ENCODE measurements around the gene ALG1. TPM values are rescaled to one million over a fixed set of nuclear protein-coding genes. Genes with fewer than 3 reads are reported as not detected.
A peak's percentile ranks its signal among the peaks of the same experiment; 100 is the strongest.
"Not testable (repeated sequence)": the region's sequence is repeated elsewhere in the genome, so short reads cannot be mapped to it uniquely, and the experiment has no call there.

Gene ALG1
- total and polyA plus RNA-seq, 5 donors from 2014 or later: 13.4 to 38.8 (median 34.0) TPM

GRCh38 chr16:5036228-5037156, 35.2 kb upstream of the ALG1 start:
- no peaks in the 10 kb centered on the region for H3K9me3 Mint-ChIP-seq
- peaks cover 6% of the 10 kb centered on the region for H3K36me3 Mint-ChIP-seq
- no peak for DNase-seq
- Histone ChIP-seq H3K27me3 (ENCODE audit: control insufficient read depth, insufficient read depth, low read length) (no peaks in the 10 kb centered on the region), H3K4me3 (ENCODE audit: low read depth, low read length) (no peak overlapping the region), H3K4me1 (ENCODE audit: control insufficient read depth, insufficient read depth, low read length, poor library complexity, severe bottlenecking) (peaks cover 20% of the 10 kb centered on the region), H3K36me3 (ENCODE audit: control insufficient read depth, insufficient read depth, low read length) (no peaks in the 10 kb centered on the region), H3K27ac (ENCODE audit: insufficient read depth, low read length, poor library complexity, severe bottlenecking) (no peak overlapping the region), H3K9me3 (ENCODE audit: control insufficient read depth in 2 of 2, low read length in 2 of 2) (no peaks in the 10 kb centered on the region)
- peak overlapping the region in 2 of 4 donors; percentile 1 to 49 for H3K4me3 Mint-ChIP-seq
- H3K4me1 Mint-ChIP-seq: peaks cover 8 to 27% (median 19%) of the 10 kb centered on the region in 4 donors
- peaks cover 6% of the 10 kb centered on the region for H3K27me3 Mint-ChIP-seq
- H3K27ac Mint-ChIP-seq: no peak overlapping the region
- no peak for ATAC-seq (ENCODE audit: low read depth in 2 of 2)

GRCh38 chr16:5040451-5040850, 31.2 kb upstream of the ALG1 start:
- Histone ChIP-seq H3K36me3 (ENCODE audit: control insufficient read depth, insufficient read depth, low read length) (no peaks in the 10 kb centered on the region), H3K9me3 (ENCODE audit: control insufficient read depth in 2 of 2, low read length in 2 of 2) (no peaks in the 10 kb centered on the region), H3K27me3 (ENCODE audit: control insufficient read depth, insufficient read depth, low read length) (no peaks in the 10 kb centered on the region), H3K4me3 (ENCODE audit: low read depth, low read length) (no peak overlapping the region), H3K4me1 (ENCODE audit: control insufficient read depth, insufficient read depth, low read length, poor library complexity, severe bottlenecking) (no peaks in the 10 kb centered on the region), H3K27ac (ENCODE audit: insufficient read depth, low read length, poor library complexity, severe bottlenecking) (no peak overlapping the region)
- ATAC-seq (ENCODE audit: low read depth in 2 of 2): no peak
- H3K36me3 Mint-ChIP-seq: peaks cover 3% of the 10 kb centered on the region
- peaks cover 0 to 5% (median 0%) of the 10 kb centered on the region in 4 donors for H3K4me1 Mint-ChIP-seq
- H3K9me3 Mint-ChIP-seq: no peaks in the 10 kb centered on the region
- no peak overlapping the region for H3K27ac Mint-ChIP-seq
- peak overlapping the region in 1 of 4 donors; percentile 54 for H3K4me3 Mint-ChIP-seq
- no peak for DNase-seq
- H3K27me3 Mint-ChIP-seq: peaks cover 6% of the 10 kb centered on the region

- Mint-ChIP-seq H3K4me3 (no peak overlapping the region), H3K4me1 (peaks cover 0 to 5% (median 0%) of the 10 kb centered on the region in 4 donors), H3K9me3 (no peaks in the 10 kb centered on the region), H3K27me3 (peaks cover 6% of the 10 kb centered on the region), H3K27ac (no peak overlapping the region), H3K36me3 (peaks cover 3% of the 10 kb centered on the region)
- no peak overlapping the region for H3K27ac ChIP-seq (ENCODE audit: insufficient read depth, low read length, poor library complexity, severe bottlenecking)
- no peaks in the 10 kb centered on the region for H3K9me3 ChIP-seq (ENCODE audit: control insufficient read depth in 2 of 2, low read length in 2 of 2)
- no peaks in the 10 kb centered on the region for H3K27me3 ChIP-seq (ENCODE audit: control insufficient read depth, insufficient read depth, low read length)
- ATAC-seq (ENCODE audit: low read depth in 2 of 2) (no peak), DNase-seq (no peak)
- H3K4me3 ChIP-seq (ENCODE audit: low read depth, low read length): no peak overlapping the region
- no peaks in the 10 kb centered on the region for H3K36me3 ChIP-seq (ENCODE audit: control insufficient read depth, insufficient read depth, low read length)
- no peaks in the 10 kb centered on the region for H3K4me1 ChIP-seq (ENCODE audit: control insufficient read depth, insufficient read depth, low read length, poor library complexity, severe bottlenecking)
Observed at GRCh38 chr16:5041600-5042133, 30.0 kb upstream of the ALG1 start.

GRCh38 chr16:5042574-5043171, 29.0 kb upstream of the ALG1 start:
- Mint-ChIP-seq H3K9me3 (no peaks in the 10 kb centered on the region), H3K4me3 (no peak overlapping the region), H3K4me1 (peaks cover 0 to 5% (median 0%) of the 10 kb centered on the region in 4 donors), H3K36me3 (peaks cover 3% of the 10 kb centered on the region), H3K27ac (no peak overlapping the region), H3K27me3 (peaks cover 11% of the 10 kb centered on the region)
- no peak overlapping the region for H3K27ac ChIP-seq (ENCODE audit: insufficient read depth, low read length, poor library complexity, severe bottlenecking)
- H3K4me3 ChIP-seq (ENCODE audit: low read depth, low read length): no peak overlapping the region
- DNase-seq (no peak), ATAC-seq (ENCODE audit: low read depth in 2 of 2) (no peak)
- H3K4me1 ChIP-seq (ENCODE audit: control insufficient read depth, insufficient read depth, low read length, poor library complexity, severe bottlenecking): no peaks in the 10 kb centered on the region
- no peaks in the 10 kb centered on the region for H3K9me3 ChIP-seq (ENCODE audit: control insufficient read depth in 2 of 2, low read length in 2 of 2)
- H3K36me3 ChIP-seq (ENCODE audit: control insufficient read depth, insufficient read depth, low read length): no peaks in the 10 kb centered on the region
- H3K27me3 ChIP-seq (ENCODE audit: control insufficient read depth, insufficient read depth, low read length): no peaks in the 10 kb centered on the region

- Histone ChIP-seq H3K27ac (ENCODE audit: insufficient read depth, low read length, poor library complexity, severe bottlenecking) (no peak overlapping the region), H3K36me3 (ENCODE audit: control insufficient read depth, insufficient read depth, low read length) (no peaks in the 10 kb centered on the region), H3K27me3 (ENCODE audit: control insufficient read depth, insufficient read depth, low read length) (no peaks in the 10 kb centered on the region), H3K9me3 (ENCODE audit: control insufficient read depth in 2 of 2, low read length in 2 of 2) (no peaks in the 10 kb centered on the region), H3K4me3 (ENCODE audit: low read depth, low read length) (no peak overlapping the region), H3K4me1 (ENCODE audit: control insufficient read depth, insufficient read depth, low read length, poor library complexity, severe bottlenecking) (no peaks in the 10 kb centered on the region)
- Mint-ChIP-seq H3K4me3 (no peak overlapping the region), H3K9me3 (no peaks in the 10 kb centered on the region), H3K4me1 (peaks cover 0 to 5% (median 0%) of the 10 kb centered on the region in 4 donors), H3K27me3 (peaks cover 21% of the 10 kb centered on the region), H3K27ac (no peak overlapping the region), H3K36me3 (peaks cover 5% of the 10 kb centered on the region)
- DNase-seq (no peak), ATAC-seq (ENCODE audit: low read depth in 2 of 2) (no peak)
Observed at GRCh38 chr16:5044011-5044540, 27.6 kb upstream of the ALG1 start.

- not testable (repeated sequence) for H3K27ac Mint-ChIP-seq; H3K9me3 Mint-ChIP-seq; H3K27me3 ChIP-seq (ENCODE audit: control insufficient read depth, insufficient read depth, low read length); H3K36me3 Mint-ChIP-seq; ATAC-seq (ENCODE audit: low read depth in 2 of 2); DNase-seq; H3K27ac ChIP-seq (ENCODE audit: insufficient read depth, low read length, poor library complexity, severe bottlenecking); H3K4me1 Mint-ChIP-seq; H3K9me3 ChIP-seq (ENCODE audit: control insufficient read depth in 2 of 2, low read length in 2 of 2); H3K4me3 Mint-ChIP-seq; H3K4me1 ChIP-seq (ENCODE audit: control insufficient read depth, insufficient read depth, low read length, poor library complexity, severe bottlenecking); H3K36me3 ChIP-seq (ENCODE audit: control insufficient read depth, insufficient read depth, low read length); H3K4me3 ChIP-seq (ENCODE audit: low read depth, low read length)
- peaks cover 21% of the 10 kb centered on the region for H3K27me3 Mint-ChIP-seq
Observed at GRCh38 chr16:5044581-5044980, 27.1 kb upstream of the ALG1 start.

GRCh38 chr16:5045499-5046115, 26.0 kb upstream of the ALG1 start:
- peaks cover 0 to 4% (median 0%) of the 10 kb centered on the region in 7 donors for H3K9me3 Mint-ChIP-seq
- H3K4me3 ChIP-seq (ENCODE audit: low read depth, low read length): no peak overlapping the region
- no peak overlapping the region for H3K27ac Mint-ChIP-seq
- H3K36me3 Mint-ChIP-seq: peaks cover 6% of the 10 kb centered on the region
- peaks cover 20% of the 10 kb centered on the region for H3K27me3 Mint-ChIP-seq
- H3K4me3 Mint-ChIP-seq: no peak overlapping the region
- no peak for ATAC-seq (ENCODE audit: low read depth in 2 of 2)
- no peaks in the 10 kb centered on the region for H3K9me3 ChIP-seq (ENCODE audit: control insufficient read depth in 2 of 2, low read length in 2 of 2)
- peaks cover 0 to 5% (median under 1%) of the 10 kb centered on the region in 4 donors for H3K4me1 Mint-ChIP-seq
- no peaks in the 10 kb centered on the region for H3K36me3 ChIP-seq (ENCODE audit: control insufficient read depth, insufficient read depth, low read length)
- no peaks in the 10 kb centered on the region for H3K27me3 ChIP-seq (ENCODE audit: control insufficient read depth, insufficient read depth, low read length)
- DNase-seq: no peak
- H3K27ac ChIP-seq (ENCODE audit: insufficient read depth, low read length, poor library complexity, severe bottlenecking): no peak overlapping the region
- no peaks in the 10 kb centered on the region for H3K4me1 ChIP-seq (ENCODE audit: control insufficient read depth, insufficient read depth, low read length, poor library complexity, severe bottlenecking)

All from CD4-positive, CD25-positive, alpha-beta regulatory T cell (primary cell).